CD4-positive, CD25-positive, alpha-beta regulatory T cell (primary cell): Measurements from ENCODE around the gene ESRRB. TPM values are rescaled to one million over a fixed set of nuclear protein-coding genes. Genes with fewer than 3 reads are reported as not detected.

Experiments
- ATAC-seq, 2 donors: fragments of 150-1000 bp; cut with Tn5 transposase; one replicate each; pipeline ENCODE4 v1.10.0; 2021; ENCODE audit warnings: low read depth in 2 of 2, moderate number of reproducible peaks in 2 of 2, moderate library complexity in 1 of 2
- DNase-seq, 3 donors: peaks; one replicate each; pipeline versions ENCODE4 v3.0.0 to v3.0.0-alpha.2; 2012 to 2022; ENCODE audit warnings: mixed read lengths in 1 of 3
- H3K27ac ChIP-seq: one replicate; pipeline ENCODE4 v1.7.0; 2013; ENCODE audit warnings: mild to moderate bottlenecking, low read length; ENCODE audit not compliant: insufficient read depth, poor library complexity, severe bottlenecking
- H3K27me3 ChIP-seq: one replicate; pipeline ENCODE4 v1.7.0; 2013; ENCODE audit warnings: low read length; ENCODE audit not compliant: control insufficient read depth, insufficient read depth
- H3K36me3 ChIP-seq: one replicate; pipeline ENCODE4 v1.7.0; 2013; ENCODE audit warnings: mild to moderate bottlenecking, low read length, moderate library complexity; ENCODE audit not compliant: control insufficient read depth, insufficient read depth
- H3K4me1 ChIP-seq: 2 replicates; pipeline ENCODE4 v1.7.0; 2013; ENCODE audit warnings: mild to moderate bottlenecking, low read length; ENCODE audit not compliant: insufficient read depth, control insufficient read depth, poor library complexity, severe bottlenecking
- H3K4me3 ChIP-seq: one replicate; pipeline ENCODE4 v1.7.0; 2013; ENCODE audit warnings: low read depth, mild to moderate bottlenecking, low read length, moderate library complexity
- H3K9me3 ChIP-seq, 2 experiments: 1 replicate in 1 of 2; 2 replicates in 1 of 2; pipeline ENCODE4 v1.7.0; 2013; ENCODE audit warnings: low read length in 2 of 2, mild to moderate bottlenecking in 1 of 2, moderate library complexity in 1 of 2; ENCODE audit not compliant: control insufficient read depth in 2 of 2
- H3K27ac Mint-ChIP-seq, 3 donors: one replicate each; pipeline ENCODE4 v1.8.0; 2020 to 2022; ENCODE audit warnings: mild to moderate bottlenecking in 3 of 3, mixed read lengths in 3 of 3, moderate library complexity in 2 of 3
- H3K27me3 Mint-ChIP-seq: one replicate; pipeline ENCODE4 v1.8.0; 2022; ENCODE audit warnings: mild to moderate bottlenecking, mixed read lengths
- H3K36me3 Mint-ChIP-seq: one replicate; pipeline ENCODE4 v1.8.0; 2020; ENCODE audit warnings: mixed read lengths
- H3K4me1 Mint-ChIP-seq, 4 donors: one replicate each; pipeline ENCODE4 v1.8.0; 2020 to 2022; ENCODE audit warnings: mixed read lengths in 4 of 4, mild to moderate bottlenecking in 1 of 4
- H3K4me3 Mint-ChIP-seq, 4 donors: one replicate each; pipeline ENCODE4 v1.8.0; 2020 to 2022; ENCODE audit warnings: mild to moderate bottlenecking in 4 of 4, mixed read lengths in 4 of 4, moderate library complexity in 3 of 4
- H3K9me3 Mint-ChIP-seq, 7 donors: one replicate each; pipeline ENCODE4 v1.8.0; 2020 to 2022; ENCODE audit warnings: mixed read lengths in 7 of 7, mild to moderate bottlenecking in 3 of 7, moderate library complexity in 2 of 7
- polyA plus RNA-seq, 4 donors: library from polyadenylated mRNA; unstranded; fragments of 300-500 nt; fragmentation: Illumina TruSeq; gene quantifications; one replicate each; pipeline ENCODE4 v1.2.3, GENCODE V29; 2021
- total RNA-seq: library from RNA; stranded (reverse); gene quantifications from one replicate; pipeline ENCODE4 v1.2.3, GENCODE V29; 2022

ESRRB gene
- total and polyA plus RNA-seq, 5 donors from 2014 or later: not detected

DNA sequence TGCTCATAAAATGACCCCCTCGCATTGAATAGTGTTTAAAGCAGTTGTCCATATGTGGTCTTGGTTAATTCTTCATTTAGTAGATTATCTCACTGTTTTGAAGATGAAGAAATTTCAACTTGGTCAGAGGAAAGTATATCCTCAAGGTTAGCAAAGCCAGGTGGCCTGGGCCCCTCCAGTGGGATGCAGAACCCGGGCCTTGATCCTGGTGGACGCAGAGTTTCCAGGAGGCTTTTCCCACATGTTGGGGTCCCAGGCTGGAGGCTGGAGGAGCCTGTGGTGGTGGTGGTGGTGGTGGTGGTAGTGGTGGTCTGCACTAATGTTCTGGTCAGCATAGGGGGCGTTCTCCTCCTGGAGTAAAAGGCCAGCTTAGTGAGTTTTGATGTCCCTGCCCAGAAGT lies 85.9 kb downstream of the ESRRB start:
- H3K4me3 Mint-ChIP-seq: no peak overlapping the region
- Histone ChIP-seq H3K4me3 (no peak overlapping the region), H3K4me1 (no peaks in the 10 kb centered on the region), H3K9me3 (no peaks in the 10 kb centered on the region), H3K27ac (no peak overlapping the region), H3K36me3 (no peaks in the 10 kb centered on the region), H3K27me3 (no peaks in the 10 kb centered on the region)
- H3K4me1 Mint-ChIP-seq: no peaks in the 10 kb centered on the region
- DNase-seq (no peak), ATAC-seq (no peak)
- no peaks in the 10 kb centered on the region for H3K36me3 Mint-ChIP-seq
- no peak overlapping the region for H3K27ac Mint-ChIP-seq
- no peaks in the 10 kb centered on the region for H3K9me3 Mint-ChIP-seq
- H3K27me3 Mint-ChIP-seq: no peaks in the 10 kb centered on the region

DNA sequence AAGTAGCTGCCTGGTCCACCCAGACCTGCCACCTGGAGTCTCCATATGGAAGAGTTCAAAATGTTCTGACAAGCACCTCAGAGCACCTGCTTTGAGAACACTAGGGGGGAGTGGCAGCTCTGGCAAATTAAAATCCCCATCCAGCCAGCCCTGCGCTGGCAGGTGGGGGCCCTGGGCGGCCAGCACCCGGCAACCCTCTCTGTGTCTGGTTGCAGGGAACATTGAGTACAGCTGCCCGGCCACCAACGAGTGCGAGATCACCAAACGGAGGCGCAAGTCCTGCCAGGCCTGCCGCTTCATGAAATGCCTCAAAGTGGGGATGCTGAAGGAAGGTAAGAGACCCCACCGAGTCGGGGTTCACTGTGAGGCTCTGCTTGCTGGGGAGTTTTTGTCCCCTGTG lies 86.4 kb downstream of the ESRRB start:
- DNase-seq (no peak), ATAC-seq (no peak)
- Mint-ChIP-seq H3K9me3 (no peaks in the 10 kb centered on the region), H3K4me1 (no peaks in the 10 kb centered on the region), H3K27me3 (no peaks in the 10 kb centered on the region), H3K36me3 (no peaks in the 10 kb centered on the region), H3K27ac (no peak overlapping the region), H3K4me3 (no peak overlapping the region)
- Histone ChIP-seq H3K27ac (no peak overlapping the region), H3K36me3 (no peaks in the 10 kb centered on the region), H3K27me3 (no peaks in the 10 kb centered on the region), H3K9me3 (no peaks in the 10 kb centered on the region), H3K4me1 (no peaks in the 10 kb centered on the region), H3K4me3 (no peak overlapping the region)

DNA sequence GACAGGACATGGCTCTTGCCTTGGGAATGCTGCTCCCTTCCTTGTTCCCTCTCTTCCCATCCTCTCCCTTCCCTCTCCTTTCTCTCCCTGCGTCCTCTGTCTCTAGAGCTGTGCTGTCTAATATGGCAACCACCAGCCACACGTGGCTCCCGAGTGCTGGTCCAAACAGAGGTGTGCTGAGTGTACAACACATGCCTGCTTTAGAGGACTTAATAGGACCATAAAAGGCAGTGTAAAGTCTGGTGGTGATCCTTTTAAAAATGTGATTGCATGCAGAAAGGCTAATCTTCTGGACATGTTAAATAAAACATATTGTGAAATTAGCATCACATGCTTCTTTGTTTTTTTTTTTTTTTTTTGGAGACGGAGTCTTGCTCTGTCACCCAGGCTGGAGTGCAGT lies 87.2 kb downstream of the ESRRB start:
- Histone ChIP-seq H3K4me1 (no peaks in the 10 kb centered on the region), H3K4me3 (no peak overlapping the region), H3K9me3 (no peaks in the 10 kb centered on the region), H3K27ac (no peak overlapping the region), H3K36me3 (no peaks in the 10 kb centered on the region), H3K27me3 (no peaks in the 10 kb centered on the region)
- Mint-ChIP-seq H3K27me3 (no peaks in the 10 kb centered on the region), H3K4me3 (no peak overlapping the region), H3K9me3 (no peaks in the 10 kb centered on the region), H3K4me1 (no peaks in the 10 kb centered on the region), H3K27ac (no peak overlapping the region), H3K36me3 (no peaks in the 10 kb centered on the region)
- no peak for ATAC-seq
- DNase-seq: no peak

DNA sequence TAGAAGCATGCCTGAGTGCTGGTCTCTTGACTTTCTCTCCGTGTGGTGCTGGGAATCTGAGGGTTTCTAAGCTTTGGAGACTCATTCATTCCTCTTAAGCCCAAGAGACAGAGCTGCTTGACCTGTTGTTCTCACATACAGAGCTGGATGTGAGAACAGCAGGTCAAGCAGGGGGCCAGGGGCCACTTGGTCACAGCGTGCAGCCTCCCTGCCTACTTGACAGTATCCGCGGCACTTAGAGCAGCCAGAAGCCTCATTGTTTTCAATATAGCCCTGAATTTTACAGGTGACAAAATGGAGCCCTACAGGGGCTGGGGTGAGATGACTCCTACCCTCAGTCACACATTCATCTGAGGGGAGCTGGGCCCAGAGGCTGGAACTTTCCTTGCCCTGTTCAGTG lies 88.9 kb downstream of the ESRRB start:
- H3K9me3 ChIP-seq: no peaks in the 10 kb centered on the region
- no peak for DNase-seq
- no peaks in the 10 kb centered on the region for H3K36me3 Mint-ChIP-seq
- no peak overlapping the region for H3K27ac ChIP-seq
- no peaks in the 10 kb centered on the region for H3K27me3 ChIP-seq
- no peaks in the 10 kb centered on the region for H3K27me3 Mint-ChIP-seq
- no peak overlapping the region for H3K4me3 ChIP-seq
- ATAC-seq: no peak
- H3K4me3 Mint-ChIP-seq: no peak overlapping the region
- no peak overlapping the region for H3K27ac Mint-ChIP-seq
- no peaks in the 10 kb centered on the region for H3K4me1 Mint-ChIP-seq
- no peaks in the 10 kb centered on the region for H3K4me1 ChIP-seq
- no peaks in the 10 kb centered on the region for H3K36me3 ChIP-seq
- no peaks in the 10 kb centered on the region for H3K9me3 Mint-ChIP-seq

DNA sequence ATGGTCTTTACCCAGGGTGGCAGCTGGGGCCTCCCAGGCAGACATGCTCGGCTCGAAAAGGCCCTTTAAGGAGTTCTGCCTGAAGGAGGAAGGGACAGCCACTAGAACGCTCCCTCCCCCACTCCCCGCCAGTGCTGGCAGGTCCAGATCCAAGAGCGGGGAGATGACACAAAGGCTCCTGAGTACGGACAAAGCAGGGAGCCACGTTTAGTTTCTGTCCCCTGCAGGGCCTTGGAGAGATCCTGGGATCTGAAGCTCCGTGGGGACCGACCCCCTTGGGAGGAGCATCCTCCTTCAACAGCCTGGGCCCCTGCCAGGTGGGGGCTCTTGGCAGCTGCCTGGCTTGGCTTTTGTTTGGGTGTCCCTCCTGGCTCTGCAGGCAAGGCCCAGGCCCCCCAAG lies 89.7 kb downstream of the ESRRB start:
- no peaks in the 10 kb centered on the region for H3K9me3 Mint-ChIP-seq
- Histone ChIP-seq H3K4me1 (no peaks in the 10 kb centered on the region), H3K36me3 (no peaks in the 10 kb centered on the region), H3K9me3 (no peaks in the 10 kb centered on the region), H3K4me3 (no peak overlapping the region), H3K27me3 (no peaks in the 10 kb centered on the region), H3K27ac (no peak overlapping the region)
- no peaks in the 10 kb centered on the region for H3K36me3 Mint-ChIP-seq
- no peaks in the 10 kb centered on the region for H3K4me1 Mint-ChIP-seq
- no peak overlapping the region for H3K27ac Mint-ChIP-seq
- no peak overlapping the region for H3K4me3 Mint-ChIP-seq
- DNase-seq (no peak), ATAC-seq (no peak)
- H3K27me3 Mint-ChIP-seq: no peaks in the 10 kb centered on the region

DNA sequence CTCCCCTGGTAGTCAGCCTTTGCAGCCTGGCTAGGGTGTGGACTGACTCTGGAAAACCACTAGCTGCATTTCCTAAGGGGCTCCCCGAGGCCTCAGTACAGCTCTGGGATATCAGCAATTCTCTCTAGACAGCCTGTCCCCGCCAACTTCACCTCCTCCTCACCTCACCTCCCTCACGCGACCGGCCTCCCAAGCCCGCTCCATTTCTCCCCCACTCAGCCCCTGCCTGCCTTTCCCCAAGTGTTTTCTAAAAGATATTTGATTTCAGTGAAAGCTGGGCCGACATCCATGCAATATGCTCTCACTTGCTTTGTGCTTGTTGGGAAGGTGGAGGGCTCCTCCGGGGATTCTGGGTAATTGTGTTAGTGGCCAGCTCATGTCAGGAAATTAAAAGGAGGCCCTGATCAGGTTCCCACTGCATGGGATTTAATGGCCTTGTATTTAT lies 91.8 kb downstream of the ESRRB start:
- no peak for ATAC-seq
- H3K4me1 Mint-ChIP-seq: no peaks in the 10 kb centered on the region

DNA sequence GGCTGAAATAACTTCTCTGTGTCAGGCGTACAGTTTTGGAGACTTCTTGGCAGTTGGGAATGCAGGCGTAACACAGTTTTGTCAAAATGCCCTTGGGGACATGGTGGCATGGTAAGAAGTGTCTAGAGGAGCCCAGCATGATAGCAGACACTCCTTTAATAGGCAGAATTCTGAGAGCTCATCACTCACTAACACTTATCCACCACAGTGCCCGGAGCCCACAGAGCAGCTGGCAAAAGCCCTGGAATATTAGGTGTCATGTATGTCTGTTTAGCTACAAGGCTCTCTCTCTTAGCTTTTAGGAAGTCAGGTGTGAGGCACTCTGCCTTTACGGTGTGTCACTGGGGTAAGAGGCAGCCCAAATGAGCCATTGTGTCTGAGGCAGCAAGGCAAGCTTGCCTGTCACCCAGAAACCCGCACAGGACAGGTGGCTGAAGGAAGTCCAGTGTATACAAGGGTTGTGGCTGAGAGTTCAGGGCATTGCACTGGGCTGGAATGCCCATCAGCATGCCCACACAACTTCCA lies 96.3 kb downstream of the ESRRB start:
- Mint-ChIP-seq H3K4me1 (no peaks in the 10 kb centered on the region), H3K9me3 (peaks cover 0 to 2% (median 0%) of the 10 kb centered on the region in 7 donors), H3K27ac (no peak overlapping the region)

More for the DNA sequence above, 91.8 kb downstream of the ESRRB start:
- Histone ChIP-seq H3K36me3 (no peaks in the 10 kb centered on the region), H3K9me3 (no peaks in the 10 kb centered on the region), H3K4me1 (no peaks in the 10 kb centered on the region), H3K27me3 (peaks cover 3% of the 10 kb centered on the region), H3K27ac (no peak overlapping the region), H3K4me3 (no peak overlapping the region)
- Mint-ChIP-seq H3K27me3 (peaks cover under 1% of the 10 kb centered on the region), H3K36me3 (no peaks in the 10 kb centered on the region), H3K27ac (no peak overlapping the region), H3K9me3 (peaks cover 0 to 2% (median 0%) of the 10 kb centered on the region in 7 donors), H3K4me3 (no peak overlapping the region)
- DNase-seq: no peak

DNA sequence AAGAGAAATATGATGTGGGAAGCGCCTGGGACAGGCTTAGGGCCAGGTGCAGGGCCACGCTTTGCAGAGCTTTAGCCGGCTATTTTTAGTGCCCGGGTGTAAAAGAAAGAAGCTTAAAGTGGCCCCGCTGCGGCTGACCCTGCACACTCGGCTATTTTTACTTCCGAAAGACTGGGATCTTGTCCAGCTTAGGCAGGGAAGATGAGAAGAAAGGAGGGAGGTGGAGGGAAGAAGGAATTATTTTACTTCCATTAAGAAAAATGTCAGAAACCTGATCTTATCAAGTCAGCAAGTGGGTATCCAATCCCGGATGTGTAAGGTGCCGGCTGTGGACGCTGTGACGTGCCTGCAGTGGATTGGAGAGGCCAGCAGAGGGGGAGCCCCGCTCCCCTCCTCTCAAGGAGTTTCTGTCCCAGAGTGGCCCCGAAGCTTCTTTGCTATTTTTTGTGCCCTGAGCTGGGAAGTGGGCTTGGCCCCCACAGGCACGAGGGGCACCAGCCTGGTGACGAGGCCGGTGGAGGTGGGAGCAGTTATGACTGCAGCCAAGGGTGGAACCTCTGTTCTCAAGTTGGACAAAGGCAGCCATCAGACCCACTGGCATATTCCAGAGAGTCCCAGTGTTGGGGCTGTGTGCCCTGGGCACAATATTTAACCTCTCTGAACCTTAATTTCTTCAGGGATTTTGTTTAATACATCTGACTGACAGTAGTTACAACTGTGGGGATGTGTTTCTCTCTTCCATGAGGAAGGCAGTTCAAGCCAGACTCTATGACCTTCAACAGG lies 97.7 kb downstream of the ESRRB start:
- no peaks in the 10 kb centered on the region for H3K4me1 ChIP-seq
- Mint-ChIP-seq H3K27ac (no peak overlapping the region), H3K9me3 (peaks cover 0 to 2% (median 0%) of the 10 kb centered on the region in 7 donors), H3K4me3 (no peak overlapping the region), H3K4me1 (no peaks in the 10 kb centered on the region), H3K36me3 (no peaks in the 10 kb centered on the region), H3K27me3 (peaks cover 14% of the 10 kb centered on the region)
- ATAC-seq (no peak), DNase-seq (peak in 1 of 3 donors; percentile 3)
- no peaks in the 10 kb centered on the region for H3K9me3 ChIP-seq
- H3K27ac ChIP-seq: no peak overlapping the region
- H3K27me3 ChIP-seq: peaks cover 8% of the 10 kb centered on the region
- H3K4me3 ChIP-seq: no peak overlapping the region
- H3K36me3 ChIP-seq: no peaks in the 10 kb centered on the region

More for the DNA sequence above, 96.3 kb downstream of the ESRRB start:
- no peak for ATAC-seq
- H3K27ac ChIP-seq: no peak overlapping the region
- Mint-ChIP-seq H3K36me3 (no peaks in the 10 kb centered on the region), H3K27me3 (peaks cover 14% of the 10 kb centered on the region), H3K4me3 (no peak overlapping the region)
- no peaks in the 10 kb centered on the region for H3K4me1 ChIP-seq
- H3K27me3 ChIP-seq: peaks cover 8% of the 10 kb centered on the region
- no peaks in the 10 kb centered on the region for H3K9me3 ChIP-seq
- no peaks in the 10 kb centered on the region for H3K36me3 ChIP-seq
- no peak for DNase-seq
- no peak overlapping the region for H3K4me3 ChIP-seq
